Caco-2 (cell line): Measurements from ENCODE around the gene SLC32A1. TPM values are rescaled to one million over a fixed set of nuclear protein-coding genes. Genes with fewer than 3 reads are reported as not detected.

Experiments used
- BruUV-seq: library from RNA; stranded (reverse); fragments of 400-500 nt; replicated peaks from 2 replicates; lab custom pipeline; 2021; lab: Mats Ljungman, UMichigan
- CTCF ChIA-PET: fragments of 300-600 bp; sonication (Branson Sonifier 250); formaldehyde crosslinking; loops from one replicate; lab custom pipeline; 2022; ENCODE audit warnings: antibody characterized with exemption; lab: Charles Lee
- POLR2A ChIA-PET: fragments of 300-600 bp; sonication (Branson Sonifier 250); formaldehyde crosslinking; loops from one replicate; lab custom pipeline; 2022; ENCODE audit warnings: antibody characterized with exemption; lab: Charles Lee
- DNase-seq, 2 experiments: peaks; one replicate each; pipeline versions ENCODE4 v3.0.0 to v3.0.0-alpha.2; 2020 to 2022
- H3K27me3 ChIP-seq: replicated peaks from 2 replicates; pipeline ENCODE4 v1.6.0; 2011; ENCODE audit warnings: low read length; ENCODE audit not compliant: control insufficient read depth, insufficient read depth
- H3K36me3 ChIP-seq: 2 replicates; pipeline ENCODE4 v1.5.1; 2011; ENCODE audit warnings: low read length; ENCODE audit not compliant: control insufficient read depth, insufficient read depth
- H3K4me1 ChIP-seq: fragments of 250-450 bp; sonication (Bioruptor Pico); 2 replicates; pipeline ENCODE4 v1.5.1; 2020; ENCODE audit warnings: mild to moderate bottlenecking
- H3K4me3 ChIP-seq: 2 replicates; pipeline ENCODE4 v1.5.1; 2011; ENCODE audit warnings: low read depth, mild to moderate bottlenecking, control low read depth, low read length
- H3K9me3 ChIP-seq: fragments of 250-450 bp; sonication (Bioruptor Pico); 2 replicates; pipeline ENCODE4 v1.5.1; 2020; ENCODE audit warnings: mild to moderate bottlenecking, moderate library complexity
- H3K27ac Mint-ChIP-seq: one replicate; pipeline ENCODE4 v1.8.0; 2022; ENCODE audit warnings: mixed read lengths; ENCODE audit not compliant: unreplicated experiment
- H3K27me3 Mint-ChIP-seq: one replicate; pipeline ENCODE4 v1.8.0; 2022; ENCODE audit warnings: mixed read lengths; ENCODE audit not compliant: insufficient read depth, unreplicated experiment
- H3K36me3 Mint-ChIP-seq: one replicate; pipeline ENCODE4 v1.8.0; 2022; ENCODE audit warnings: mild to moderate bottlenecking, mixed read lengths; ENCODE audit not compliant: insufficient read depth, unreplicated experiment
- H3K4me1 Mint-ChIP-seq: one replicate; pipeline ENCODE4 v1.8.0; 2022; ENCODE audit warnings: low read depth, mixed read lengths; ENCODE audit not compliant: unreplicated experiment
- H3K4me3 Mint-ChIP-seq: one replicate; pipeline ENCODE4 v1.8.0; 2022; ENCODE audit warnings: mild to moderate bottlenecking, moderate library complexity, mixed read lengths; ENCODE audit not compliant: unreplicated experiment
- H3K9me3 Mint-ChIP-seq: one replicate; pipeline ENCODE4 v1.8.0; 2022; ENCODE audit warnings: mixed read lengths; ENCODE audit not compliant: unreplicated experiment
- intact Hi-C: fragments of 100-400 bp; cut with micrococcal nuclease; formaldehyde crosslinking; loops from one replicate; pipeline ENCODE4 v1.10.0; 2022; ENCODE audit not compliant: unreplicated experiment
- total RNA-seq: library from RNA; stranded (reverse); gene quantifications from 2 replicates; pipeline ENCODE4 v1.2.3, GENCODE V29; 2022
- TF ChIP-seq, protein P1 (sequence below), 2 experiments: fragments of 200-600 bp in 1 of 2; IDR thresholded peaks; 1 replicate in 1 of 2; 2 replicates in 1 of 2; pipeline versions ENCODE4 v1.5.1 to v1.8.0; 2011 to 2022; ENCODE audit warnings: antibody characterized with exemption in 1 of 2, control low read depth in 1 of 2, inconsistent platforms in 1 of 2, low read depth in 1 of 2, low read length in 1 of 2, mild to moderate bottlenecking in 1 of 2, moderate library complexity in 1 of 2; ENCODE audit not compliant: insufficient read depth in 1 of 2, severe bottlenecking in 1 of 2, unreplicated experiment in 1 of 2

Gene SLC32A1
- total RNA-seq, 1 experiment from 2014 or later = not detected

DNA sequence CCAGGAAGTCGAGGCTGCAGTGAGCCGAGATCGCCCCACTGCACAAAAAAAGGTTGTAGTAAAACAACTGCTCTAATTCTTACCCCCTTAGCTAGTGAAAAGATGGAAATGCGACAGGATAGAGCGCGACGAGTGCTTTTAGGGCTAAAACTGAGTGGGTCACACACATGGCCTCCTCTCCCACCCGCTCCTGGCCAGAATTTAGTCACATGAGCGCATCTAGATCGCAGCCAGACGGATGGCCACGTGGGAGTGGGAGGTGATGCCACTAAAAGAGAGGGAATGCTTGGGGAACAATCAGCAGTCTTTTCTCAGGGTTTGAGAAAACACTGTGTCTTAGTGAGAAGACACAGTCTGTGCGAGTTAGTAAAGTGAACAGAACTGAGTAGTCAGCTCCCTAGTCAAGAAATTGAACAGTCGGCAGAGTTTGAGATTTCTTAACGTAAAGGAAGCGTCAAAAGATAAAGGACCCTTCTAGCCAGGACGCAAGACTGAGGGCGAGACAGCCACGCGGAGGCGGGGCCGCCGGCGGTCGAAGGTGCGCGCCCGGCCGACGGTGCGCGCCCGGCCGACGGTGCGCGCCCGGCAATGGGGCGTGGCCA is 23.3 kb downstream of the SLC32A1 start:
- Histone ChIP-seq H3K4me1 (peaks cover 14% of the 10 kb centered on the region), H3K27me3 (no peaks in the 10 kb centered on the region), H3K4me3 (peak overlapping the region; percentile 57), H3K9me3 (no peaks in the 10 kb centered on the region), H3K36me3 (no peaks in the 10 kb centered on the region)
- ChIA-PET CTCF (interaction anchor here (0.9 to 2.5 kb wide), 8 partner anchors 8 to 104 kb away, joined by 3 to 13 read pairs (median 8); no protein-coding TSS in a partner anchor), POLR2A (interaction anchor here (0.6 to 1.0 kb wide), 2 partner anchors 107 to 213 kb away, joined by 3 read pairs; no protein-coding TSS in a partner anchor)
- Mint-ChIP-seq H3K27me3 (peaks cover 2% of the 10 kb centered on the region), H3K27ac (peak overlapping the region; percentile 85), H3K4me1 (peaks cover 10% of the 10 kb centered on the region), H3K4me3 (peak overlapping the region; percentile 81), H3K9me3 (no peaks in the 10 kb centered on the region), H3K36me3 (peaks cover 27% of the 10 kb centered on the region)
- TF ChIP-seq, protein P1, sequence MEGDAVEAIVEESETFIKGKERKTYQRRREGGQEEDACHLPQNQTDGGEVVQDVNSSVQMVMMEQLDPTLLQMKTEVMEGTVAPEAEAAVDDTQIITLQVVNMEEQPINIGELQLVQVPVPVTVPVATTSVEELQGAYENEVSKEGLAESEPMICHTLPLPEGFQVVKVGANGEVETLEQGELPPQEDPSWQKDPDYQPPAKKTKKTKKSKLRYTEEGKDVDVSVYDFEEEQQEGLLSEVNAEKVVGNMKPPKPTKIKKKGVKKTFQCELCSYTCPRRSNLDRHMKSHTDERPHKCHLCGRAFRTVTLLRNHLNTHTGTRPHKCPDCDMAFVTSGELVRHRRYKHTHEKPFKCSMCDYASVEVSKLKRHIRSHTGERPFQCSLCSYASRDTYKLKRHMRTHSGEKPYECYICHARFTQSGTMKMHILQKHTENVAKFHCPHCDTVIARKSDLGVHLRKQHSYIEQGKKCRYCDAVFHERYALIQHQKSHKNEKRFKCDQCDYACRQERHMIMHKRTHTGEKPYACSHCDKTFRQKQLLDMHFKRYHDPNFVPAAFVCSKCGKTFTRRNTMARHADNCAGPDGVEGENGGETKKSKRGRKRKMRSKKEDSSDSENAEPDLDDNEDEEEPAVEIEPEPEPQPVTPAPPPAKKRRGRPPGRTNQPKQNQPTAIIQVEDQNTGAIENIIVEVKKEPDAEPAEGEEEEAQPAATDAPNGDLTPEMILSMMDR (IDR thresholded peaks at IDR 0.05; ENCODE audit: insufficient read depth in 1 of 2, low read depth in 1 of 2, low read length in 1 of 2, severe bottlenecking in 1 of 2, unreplicated experiment in 1 of 2) = no peak
- no TSS peak for BruUV-seq
- intact Hi-C loops = loop anchor here (1.0 kb wide), 1 partner anchor 16 kb away; no protein-coding TSS in a partner anchor
- peak; percentile 60 to 69 for DNase-seq

DNA sequence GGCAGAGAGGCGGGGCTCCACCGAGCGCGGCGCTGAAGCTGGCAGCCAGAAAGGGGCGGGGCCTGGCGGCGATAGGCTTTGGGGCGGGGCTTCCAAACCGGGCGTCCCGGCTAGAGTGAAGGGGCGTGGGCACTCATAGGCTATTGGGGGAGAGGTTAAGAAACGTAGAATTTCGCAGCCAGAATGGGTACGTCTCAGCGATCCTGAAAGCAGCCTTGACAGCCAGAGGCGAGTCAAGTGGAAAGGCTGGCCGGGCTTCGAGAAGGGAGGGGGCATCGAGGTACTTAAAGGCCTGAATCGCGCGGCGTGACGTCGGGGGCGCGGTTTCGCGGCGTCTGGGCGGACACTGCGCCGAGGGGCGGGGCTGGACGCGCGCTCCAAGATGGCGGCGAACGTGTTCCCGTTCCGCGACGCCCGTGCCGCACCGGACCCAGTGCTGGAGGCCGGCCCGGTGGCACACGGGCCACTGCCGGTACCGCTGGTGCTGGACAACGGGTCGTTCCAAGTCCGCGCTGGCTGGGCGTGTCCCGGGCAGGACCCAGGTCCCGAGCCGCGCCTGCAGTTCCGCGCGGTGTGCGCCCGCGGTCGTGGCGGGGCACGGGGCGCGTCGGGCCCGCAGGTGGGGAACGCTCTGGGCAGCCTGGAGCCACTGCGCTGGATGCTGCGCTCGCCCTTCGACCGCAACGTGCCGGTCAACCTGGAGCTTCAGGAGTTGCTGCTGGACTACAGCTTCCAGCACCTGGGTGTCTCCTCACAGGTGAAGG is 24.0 kb downstream of the SLC32A1 start, which contains the start of gene ACTR5:
Gene ACTR5, plus strand, starts transcription at position 364 of the 764 bp plus-strand sequence. Its CDS starts 19 bp downstream, at position 383.
- no peaks in the 10 kb centered on the region for H3K9me3 Mint-ChIP-seq
- H3K4me3 Mint-ChIP-seq = peak within 1 kb of the TSS; percentile 81
- CTCF ChIA-PET = interaction anchor here (0.8 to 2.5 kb wide), 10 partner anchors 8 to 169 kb away, joined by 3 to 13 read pairs (median 6); no protein-coding TSS in a partner anchor
- Histone ChIP-seq H3K4me3 (peak within 1 kb of the TSS; percentile 57), H3K36me3 (no peaks in the 10 kb centered on the region), H3K9me3 (no peaks in the 10 kb centered on the region), H3K4me1 (peaks cover 14% of the 10 kb centered on the region), H3K27me3 (no peaks in the 10 kb centered on the region)
- H3K27ac Mint-ChIP-seq = peak within 1 kb of the TSS; percentile 85
- DNase-seq = peak; percentile 99 to 100
- intact Hi-C loops = loop anchor here (1.0 kb wide), 1 partner anchor 17 kb away; no protein-coding TSS in a partner anchor
- TF ChIP-seq, protein P1 (IDR thresholded peaks at IDR 0.05; ENCODE audit: insufficient read depth in 1 of 2, low read depth in 1 of 2, low read length in 1 of 2, severe bottlenecking in 1 of 2, unreplicated experiment in 1 of 2) = no peak
- no peaks in the 10 kb centered on the region for H3K27me3 Mint-ChIP-seq
- peaks cover 10% of the 10 kb centered on the region for H3K4me1 Mint-ChIP-seq
- TSS peak; percentile 87 for BruUV-seq
- H3K36me3 Mint-ChIP-seq = peaks cover 33% of the 10 kb centered on the region
- POLR2A ChIA-PET = interaction anchor here (0.6 to 1.0 kb wide), 2 partner anchors 107 to 213 kb away, joined by 3 read pairs; no protein-coding TSS in a partner anchor

DNA sequence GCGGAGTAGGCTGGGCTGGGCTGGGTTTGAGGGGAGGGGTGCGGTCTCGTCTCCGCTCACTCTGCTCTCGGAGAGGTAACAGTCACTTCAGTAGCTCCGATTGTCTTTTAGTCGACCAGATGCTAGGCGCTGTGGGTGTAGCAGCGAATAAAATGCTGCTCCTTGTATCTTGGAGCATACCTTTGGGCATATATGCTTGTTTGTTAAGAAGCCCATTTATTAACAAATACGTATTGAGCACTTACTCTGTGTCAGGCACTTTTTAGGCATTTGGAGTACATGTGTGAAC is 24.5 kb downstream of the SLC32A1 start:
- H3K27ac Mint-ChIP-seq = peak overlapping the region; percentile 7
- peaks cover 10% of the 10 kb centered on the region for H3K4me1 Mint-ChIP-seq
- Histone ChIP-seq H3K4me1 (peaks cover 14% of the 10 kb centered on the region), H3K27me3 (no peaks in the 10 kb centered on the region), H3K4me3 (peak overlapping the region; percentile 57), H3K9me3 (no peaks in the 10 kb centered on the region), H3K36me3 (no peaks in the 10 kb centered on the region)
- ChIA-PET CTCF (interaction anchor here (0.6 to 2.5 kb wide), 10 partner anchors 8 to 1548 kb away, joined by 3 to 13 read pairs (median 6); no protein-coding TSS in a partner anchor), POLR2A (interaction anchor here (0.5 kb wide), 1 partner anchor 30 kb away, joined by 3 read pairs; no protein-coding TSS in a partner anchor)
- no peaks in the 10 kb centered on the region for H3K9me3 Mint-ChIP-seq
- H3K4me3 Mint-ChIP-seq = peak overlapping the region; percentile 81
- TF ChIP-seq, protein P1 (IDR thresholded peaks at IDR 0.05; ENCODE audit: insufficient read depth in 1 of 2, low read depth in 1 of 2, low read length in 1 of 2, severe bottlenecking in 1 of 2, unreplicated experiment in 1 of 2) = no peak
- BruUV-seq = no TSS peak
- no peaks in the 10 kb centered on the region for H3K27me3 Mint-ChIP-seq
- DNase-seq = no peak
- intact Hi-C loops = loop anchor here (1.0 kb wide), 1 partner anchor 18 kb away; no protein-coding TSS in a partner anchor
- peaks cover 36% of the 10 kb centered on the region for H3K36me3 Mint-ChIP-seq
